Measurements from ENCODE around the gene PRKCA. TPM values are rescaled to one million over a fixed set of nuclear protein-coding genes. Genes with fewer than 3 reads are reported as not detected.

PRKCA gene
- total RNA-seq, 3 donors from 2014 or later = 5.1 to 10.5 (median 6.6) TPM

DNA sequence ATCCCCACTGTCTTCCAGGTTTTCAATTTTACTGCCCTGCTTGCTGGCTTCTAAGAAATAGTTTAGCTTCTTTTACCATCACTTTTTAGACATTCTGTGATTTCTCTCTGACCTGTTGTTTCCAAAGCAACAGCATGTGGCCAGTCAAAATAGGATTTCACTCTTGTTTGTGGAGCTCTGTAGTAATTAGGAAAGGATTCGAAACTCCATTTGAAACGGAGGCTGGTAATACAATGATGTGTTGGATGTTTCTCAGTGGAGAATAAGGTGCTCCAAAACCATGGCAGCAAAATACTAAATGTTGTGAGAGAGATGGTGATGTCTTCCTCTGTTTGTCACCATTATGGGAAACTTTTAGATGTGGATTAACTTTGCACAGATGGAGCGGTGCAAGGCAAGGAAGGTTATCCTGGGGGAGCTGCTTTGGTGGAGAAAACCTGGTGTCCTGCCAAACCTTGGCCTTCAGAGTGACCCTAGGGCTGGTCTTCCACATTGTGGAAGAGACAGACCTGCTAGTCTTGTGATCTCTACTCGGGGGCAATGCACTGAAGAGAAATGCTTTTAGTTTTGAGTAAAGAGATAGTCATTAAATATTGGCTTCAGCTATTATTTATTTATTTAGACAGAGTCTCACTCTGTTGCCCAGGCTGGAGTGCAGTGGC lies 79.4 kb downstream of the PRKCA start:
- TF ChIP-seq POLR2AphosphoS5 (IDR thresholded peaks at IDR 0.05) (no peak), POLR2A (IDR thresholded peaks at IDR 0.05) (no peak)
- TF ChIP-seq, protein P1, sequence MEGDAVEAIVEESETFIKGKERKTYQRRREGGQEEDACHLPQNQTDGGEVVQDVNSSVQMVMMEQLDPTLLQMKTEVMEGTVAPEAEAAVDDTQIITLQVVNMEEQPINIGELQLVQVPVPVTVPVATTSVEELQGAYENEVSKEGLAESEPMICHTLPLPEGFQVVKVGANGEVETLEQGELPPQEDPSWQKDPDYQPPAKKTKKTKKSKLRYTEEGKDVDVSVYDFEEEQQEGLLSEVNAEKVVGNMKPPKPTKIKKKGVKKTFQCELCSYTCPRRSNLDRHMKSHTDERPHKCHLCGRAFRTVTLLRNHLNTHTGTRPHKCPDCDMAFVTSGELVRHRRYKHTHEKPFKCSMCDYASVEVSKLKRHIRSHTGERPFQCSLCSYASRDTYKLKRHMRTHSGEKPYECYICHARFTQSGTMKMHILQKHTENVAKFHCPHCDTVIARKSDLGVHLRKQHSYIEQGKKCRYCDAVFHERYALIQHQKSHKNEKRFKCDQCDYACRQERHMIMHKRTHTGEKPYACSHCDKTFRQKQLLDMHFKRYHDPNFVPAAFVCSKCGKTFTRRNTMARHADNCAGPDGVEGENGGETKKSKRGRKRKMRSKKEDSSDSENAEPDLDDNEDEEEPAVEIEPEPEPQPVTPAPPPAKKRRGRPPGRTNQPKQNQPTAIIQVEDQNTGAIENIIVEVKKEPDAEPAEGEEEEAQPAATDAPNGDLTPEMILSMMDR (IDR thresholded peaks at IDR 0.05) = no peak

DNA sequence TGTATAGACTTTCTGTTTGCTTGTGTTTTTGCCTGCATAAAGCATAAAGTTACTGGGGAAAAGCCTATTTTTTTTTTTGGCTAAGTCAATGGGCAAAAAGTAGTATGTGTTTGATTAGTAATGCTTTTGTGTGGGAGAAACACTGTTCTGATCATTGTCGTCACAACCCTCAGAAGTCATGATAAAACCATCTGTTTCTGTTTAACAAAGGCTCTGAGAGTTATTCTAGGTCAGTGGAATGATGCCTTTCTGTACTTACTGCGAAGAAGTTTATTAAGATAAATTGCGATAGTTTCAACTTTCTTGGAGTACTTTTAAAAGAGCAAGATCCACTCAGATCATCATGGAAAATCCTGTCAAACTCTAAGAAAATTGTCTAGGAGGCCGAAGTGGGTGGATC lies 80.9 kb downstream of the PRKCA start:
- no peaks in the 10 kb centered on the region for H3K9me3 ChIP-seq
- no peak for DNase-seq (ENCODE audit: low spot score in 2 of 2)
- intact Hi-C loops (cut with DNase I; ENCODE audit: low total_unique reads) = no loop called here
- no peak overlapping the region for H3K27ac ChIP-seq
- no peaks in the 10 kb centered on the region for H3K36me3 ChIP-seq
- no peaks in the 10 kb centered on the region for H3K27me3 ChIP-seq
- no peak for TF ChIP-seq POLR2A (IDR thresholded peaks at IDR 0.05)
- no peak for TF ChIP-seq POLR2AphosphoS5 (IDR thresholded peaks at IDR 0.05)
- TF ChIP-seq, protein P1 (IDR thresholded peaks at IDR 0.05) = no peak
- H3K4me1 ChIP-seq = no peaks in the 10 kb centered on the region
- no peak overlapping the region for H3K4me3 ChIP-seq

More for the DNA sequence above, 79.4 kb downstream of the PRKCA start:
- Histone ChIP-seq H3K27me3 (no peaks in the 10 kb centered on the region), H3K4me1 (no peaks in the 10 kb centered on the region), H3K27ac (no peak overlapping the region), H3K4me3 (no peak overlapping the region), H3K9me3 (no peaks in the 10 kb centered on the region), H3K36me3 (no peaks in the 10 kb centered on the region)
- no peak for DNase-seq (ENCODE audit: low spot score in 2 of 2)
- intact Hi-C loops (cut with DNase I; ENCODE audit: low total_unique reads) = no loop called here

DNA sequence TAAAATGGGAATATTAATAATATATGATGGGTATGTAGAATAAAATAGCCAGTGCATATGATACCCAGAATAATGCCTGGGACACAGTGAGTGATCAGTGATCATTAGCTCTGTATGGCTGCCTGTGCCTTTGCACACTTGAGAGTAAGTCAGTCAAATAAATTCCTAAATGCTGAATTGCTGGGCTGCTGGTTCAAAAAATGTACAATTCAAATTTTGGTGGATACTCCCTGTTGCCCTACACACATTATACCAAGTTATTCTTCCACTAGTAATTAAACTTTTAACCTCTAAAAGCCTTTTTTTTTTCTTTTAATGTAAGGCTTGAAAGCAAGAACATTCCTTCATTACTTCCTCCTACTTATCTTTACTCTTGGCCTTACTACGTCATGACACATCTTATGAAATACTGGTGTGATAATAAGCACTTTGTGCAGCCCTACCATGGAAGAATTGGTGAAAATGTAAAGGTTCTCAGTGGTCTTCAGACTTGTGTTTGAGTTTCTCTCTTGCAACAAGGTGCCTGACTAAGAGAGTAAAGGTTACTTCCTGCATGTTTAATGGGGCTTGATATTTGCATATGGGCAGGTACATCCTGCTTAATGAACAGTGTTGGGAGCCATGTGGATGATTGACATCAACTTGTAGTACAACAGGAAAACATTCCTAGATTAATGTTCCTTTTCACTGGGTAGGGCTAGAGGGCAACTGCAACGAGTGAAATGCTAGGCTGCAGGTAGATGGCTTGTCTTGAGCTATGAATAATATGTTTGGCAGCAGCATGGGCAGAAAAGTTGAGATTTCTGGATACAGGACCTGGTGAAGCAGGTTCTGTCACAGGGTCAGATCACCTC lies 84.3 kb downstream of the PRKCA start:
- TF ChIP-seq POLR2A (IDR thresholded peaks at IDR 0.05) (no peak), POLR2AphosphoS5 (IDR thresholded peaks at IDR 0.05) (no peak)
- TF ChIP-seq, protein P1 (IDR thresholded peaks at IDR 0.05) = no peak
- H3K9me3 ChIP-seq = no peaks in the 10 kb centered on the region
- no peak for DNase-seq (ENCODE audit: low spot score in 2 of 2)
- no peak overlapping the region for H3K27ac ChIP-seq
- H3K4me1 ChIP-seq = no peaks in the 10 kb centered on the region
- H3K36me3 ChIP-seq = no peaks in the 10 kb centered on the region
- no peaks in the 10 kb centered on the region for H3K27me3 ChIP-seq
- intact Hi-C loops (cut with DNase I; ENCODE audit: low total_unique reads) = no loop called here
- no peak overlapping the region for H3K4me3 ChIP-seq

DNA sequence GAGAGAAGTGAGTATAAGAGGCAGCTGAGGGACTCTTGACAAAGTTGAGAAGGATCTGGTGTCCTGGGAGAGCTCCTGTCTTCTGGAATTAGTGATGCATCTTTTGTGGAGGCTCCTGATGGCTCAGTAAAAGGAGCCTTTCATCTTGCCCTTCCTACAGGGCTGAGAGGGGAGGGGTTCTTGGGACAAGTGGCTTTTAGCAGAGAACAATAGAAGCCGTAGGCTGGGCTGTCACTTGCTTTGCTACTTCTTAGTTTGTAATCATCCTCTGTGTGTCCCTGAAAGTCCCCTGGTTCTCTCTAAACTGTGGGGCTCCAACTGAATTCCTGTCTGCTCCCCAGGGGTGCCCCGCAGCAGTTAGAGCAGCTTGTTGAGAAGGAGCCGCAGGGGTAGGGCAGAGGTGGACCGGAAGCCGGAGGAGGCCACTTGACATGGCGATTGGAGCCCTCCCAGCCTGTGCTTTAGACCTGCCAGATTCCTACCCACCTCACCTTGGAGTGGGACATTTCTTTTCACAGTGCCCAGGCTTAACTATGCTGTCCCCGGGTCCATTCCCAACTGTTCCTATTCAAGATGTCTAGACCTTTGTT lies 85.1 kb downstream of the PRKCA start:
- no peaks in the 10 kb centered on the region for H3K9me3 ChIP-seq
- no peak overlapping the region for H3K27ac ChIP-seq
- no peaks in the 10 kb centered on the region for H3K4me1 ChIP-seq
- no peak for DNase-seq (ENCODE audit: low spot score in 2 of 2)
- intact Hi-C loops (cut with DNase I; ENCODE audit: low total_unique reads) = no loop called here
- H3K4me3 ChIP-seq = no peak overlapping the region
- H3K27me3 ChIP-seq = no peaks in the 10 kb centered on the region
- no peaks in the 10 kb centered on the region for H3K36me3 ChIP-seq
- TF ChIP-seq POLR2A (IDR thresholded peaks at IDR 0.05) = no peak
- TF ChIP-seq, protein P1 (IDR thresholded peaks at IDR 0.05) = no peak
- no peak for TF ChIP-seq POLR2AphosphoS5 (IDR thresholded peaks at IDR 0.05)
